ENCODE measurements around the gene LILRA6. TPM values are rescaled to one million over a fixed set of nuclear protein-coding genes. Genes with fewer than 3 reads are reported as not detected.
"Not testable (repeated sequence)": the region's sequence is repeated elsewhere in the genome, so short reads cannot be mapped to it uniquely, and the experiment has no call there.

The LILRA6 gene
- total RNA-seq, 1 donor from 2014 or later, result not detected

GRCh38 chr19:54207983-54208783 is 34.4 kb downstream of the LILRA6 start:
- H3K4me1 Mint-ChIP-seq, result peaks cover 78% of the 10 kb centered on the region
- no peaks in the 10 kb centered on the region for H3K9me3 Mint-ChIP-seq
- peak; percentile 47 for ATAC-seq (ENCODE audit: low read depth)
- no peak for TF ChIP-seq CTCF (IDR thresholded peaks at IDR 0.05)
- no peak for DNase-seq
- peaks cover 75% of the 10 kb centered on the region for H3K36me3 Mint-ChIP-seq (ENCODE audit: low read depth)
- CTCF ChIA-PET, result interaction anchor here (0.7 to 1.1 kb wide), 2 partner anchors 19 to 24 kb away, joined by 3 read pairs; partner anchors contain the start of gene MBOAT7
- POLR2A ChIA-PET, result interaction anchor here (0.6 to 5.2 kb wide), 7 partner anchors 7 to 454 kb away, joined by 3 to 69 read pairs (median 5); partner anchors contain the start of genes MBOAT7, RPS9 and TSEN34
- H3K27ac Mint-ChIP-seq, result peak overlapping the region; percentile 46
- no peaks in the 10 kb centered on the region for H3K27me3 Mint-ChIP-seq
- H3K4me3 Mint-ChIP-seq, result peak overlapping the region; percentile 32
- intact Hi-C loops (cut with micrococcal nuclease), result no loop called here

- H3K4me1 Mint-ChIP-seq, result peaks cover 83% of the 10 kb centered on the region
- no peak for TF ChIP-seq CTCF (IDR thresholded peaks at IDR 0.05)
- H3K27me3 Mint-ChIP-seq, result no peaks in the 10 kb centered on the region
- H3K4me3 Mint-ChIP-seq, result peak overlapping the region; percentile 36
- intact Hi-C loops (cut with micrococcal nuclease), result no loop called here
- peaks cover 80% of the 10 kb centered on the region for H3K36me3 Mint-ChIP-seq (ENCODE audit: low read depth)
- ATAC-seq (ENCODE audit: low read depth) (no peak), DNase-seq (no peak)
- ChIA-PET CTCF (interaction anchor here (1.1 kb wide), 1 partner anchor 24 kb away, joined by 3 read pairs; no protein-coding TSS in a partner anchor), POLR2A (interaction anchor here (0.6 to 5.2 kb wide), 6 partner anchors 9 to 455 kb away, joined by 3 to 69 read pairs (median 4); partner anchors contain the start of genes MBOAT7 and TSEN34)
- peak overlapping the region; percentile 46 for H3K27ac Mint-ChIP-seq
- H3K9me3 Mint-ChIP-seq, result no peaks in the 10 kb centered on the region
Measured at GRCh38 chr19:54207676-54207982, 35.0 kb downstream of the LILRA6 start.

- H3K27me3 Mint-ChIP-seq; intact Hi-C loops (cut with micrococcal nuclease); H3K9me3 Mint-ChIP-seq; H3K27ac Mint-ChIP-seq; CTCF ChIA-PET; DNase-seq; ATAC-seq (ENCODE audit: low read depth): not testable (repeated sequence)
- H3K4me3 Mint-ChIP-seq, result peak overlapping the region; percentile 36
- peaks cover 88% of the 10 kb centered on the region for H3K4me1 Mint-ChIP-seq
- H3K36me3 Mint-ChIP-seq (ENCODE audit: low read depth), result peaks cover 85% of the 10 kb centered on the region
- POLR2A ChIA-PET, result interaction anchor here (0.7 to 5.2 kb wide), 6 partner anchors 8 to 34 kb away, joined by 3 to 69 read pairs (median 4); partner anchors contain the start of genes MBOAT7, TMC4 and TSEN34
Measured at GRCh38 chr19:54207193-54207592, 35.4 kb downstream of the LILRA6 start.

- no peak for TF ChIP-seq CTCF (IDR thresholded peaks at IDR 0.05)
- Mint-ChIP-seq H3K4me1 (peaks cover 91% of the 10 kb centered on the region), H3K4me3 (no peak overlapping the region), H3K27me3 (no peaks in the 10 kb centered on the region), H3K36me3 (ENCODE audit: low read depth) (peaks cover 87% of the 10 kb centered on the region), H3K9me3 (no peaks in the 10 kb centered on the region), H3K27ac (no peak overlapping the region)
- intact Hi-C loops (cut with micrococcal nuclease), result no loop called here
- CTCF ChIA-PET, result no interaction called here
- POLR2A ChIA-PET, result interaction anchor here (0.7 to 5.2 kb wide), 4 partner anchors 17 to 112 kb away, joined by 3 to 69 read pairs (median 4); partner anchors contain the start of genes MBOAT7, TMC4 and TSEN34
- no peak for ATAC-seq (ENCODE audit: low read depth)
- no peak for DNase-seq
Measured at GRCh38 chr19:54206831-54207177, 35.8 kb downstream of the LILRA6 start.

GRCh38 chr19:54206030-54206830 is 36.4 kb downstream of the LILRA6 start:
- Mint-ChIP-seq H3K4me3 (no peak overlapping the region), H3K36me3 (ENCODE audit: low read depth) (peaks cover 89% of the 10 kb centered on the region), H3K9me3 (no peaks in the 10 kb centered on the region), H3K27me3 (no peaks in the 10 kb centered on the region), H3K4me1 (peaks cover 95% of the 10 kb centered on the region), H3K27ac (no peak overlapping the region)
- TF ChIP-seq CTCF (IDR thresholded peaks at IDR 0.05), result no peak
- POLR2A ChIA-PET, result interaction anchor here (0.7 to 5.2 kb wide), 5 partner anchors 16 to 421 kb away, joined by 3 to 69 read pairs (median 3); partner anchors contain the start of genes MBOAT7, TMC4 and TSEN34
- DNase-seq, result no peak
- ATAC-seq (ENCODE audit: low read depth), result no peak
- CTCF ChIA-PET, result no interaction called here
- intact Hi-C loops (cut with micrococcal nuclease), result no loop called here
